ENCODE measurements around the gene CCDC8.
"Not testable (repeated sequence)": the region's sequence is repeated elsewhere in the genome, so short reads cannot be mapped to it uniquely, and the experiment has no call there.

The CCDC8 gene

GRCh38 chr19:46427518-46428045 lies 14.2 kb upstream of the CCDC8 start:
- no peak for DNase-seq

DNA sequence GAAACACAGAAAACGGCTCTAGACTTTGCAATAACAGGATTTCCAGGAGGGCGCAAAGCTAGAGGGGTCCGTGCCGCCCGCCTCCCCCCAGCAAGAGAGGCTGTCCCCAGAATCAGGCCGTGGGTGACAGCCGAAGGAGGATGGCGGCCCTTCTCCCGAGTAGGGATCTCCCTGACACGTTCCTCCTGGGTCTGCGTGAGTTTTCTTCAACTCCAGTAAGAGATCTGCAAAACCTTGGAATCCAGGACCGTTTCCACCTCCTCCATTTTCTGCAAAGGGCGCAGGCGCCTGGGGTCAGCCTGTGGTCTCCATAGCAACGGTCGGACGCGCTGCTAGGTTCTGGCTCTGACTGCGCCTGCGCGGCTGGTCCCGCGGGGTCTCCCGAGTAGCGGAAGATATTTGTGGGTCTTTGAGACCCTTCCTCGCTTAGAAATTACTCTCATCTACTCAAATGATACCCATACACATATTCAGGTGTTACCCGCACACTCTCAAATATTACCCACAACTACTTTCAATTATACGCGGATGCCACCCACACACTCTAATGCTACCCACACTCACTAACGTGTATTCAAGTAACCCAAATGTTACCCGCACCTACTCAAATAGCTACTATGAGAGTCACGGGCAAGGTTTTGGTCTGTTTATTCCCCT lies 13.3 kb upstream of the CCDC8 start:
- DNase-seq, result peak; percentile 70

DNA sequence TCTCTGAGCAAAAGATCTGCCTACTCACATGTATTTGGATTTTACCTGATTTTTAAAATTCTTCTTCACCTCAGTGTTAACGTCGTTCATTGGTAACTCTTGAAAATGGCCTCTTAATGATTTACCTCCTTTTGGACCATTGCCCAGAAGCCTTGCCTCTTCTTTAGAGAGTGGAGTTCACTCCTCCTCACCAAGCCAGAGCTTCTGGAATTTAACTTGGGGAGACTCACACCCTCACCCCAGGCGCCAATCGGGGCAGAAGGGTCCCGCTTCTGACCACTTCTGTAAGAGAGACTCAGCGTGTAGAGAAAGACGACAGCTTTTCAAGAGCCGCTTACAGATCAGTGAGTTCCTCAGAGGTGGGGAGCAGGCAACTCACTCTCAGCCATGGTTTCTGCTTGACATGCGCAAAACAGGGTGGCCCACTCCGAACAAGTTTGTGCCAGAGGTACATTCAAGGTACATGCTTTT lies 12.7 kb upstream of the CCDC8 start:
- DNase-seq, result no peak

DNA sequence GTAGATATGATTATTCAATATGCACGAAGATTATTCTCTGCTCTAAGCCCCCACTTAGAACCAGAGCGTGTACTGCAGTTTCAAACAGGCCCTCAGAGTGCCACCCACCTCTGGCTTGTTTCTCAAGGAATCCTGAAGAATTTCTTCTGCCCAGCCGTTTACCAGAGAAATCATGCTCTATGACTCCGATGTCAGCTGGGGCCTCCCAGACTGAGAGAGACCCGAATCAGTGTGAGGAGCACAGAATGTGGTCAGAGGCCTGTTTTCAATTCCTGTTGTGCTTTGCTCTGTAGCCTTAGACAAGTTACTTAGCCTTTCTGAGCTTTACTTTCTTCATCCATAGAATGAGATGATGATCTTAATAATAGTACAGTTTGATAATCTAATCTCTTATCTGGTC lies 9.8 kb upstream of the CCDC8 start:
- DNase-seq, result no peak

DNA sequence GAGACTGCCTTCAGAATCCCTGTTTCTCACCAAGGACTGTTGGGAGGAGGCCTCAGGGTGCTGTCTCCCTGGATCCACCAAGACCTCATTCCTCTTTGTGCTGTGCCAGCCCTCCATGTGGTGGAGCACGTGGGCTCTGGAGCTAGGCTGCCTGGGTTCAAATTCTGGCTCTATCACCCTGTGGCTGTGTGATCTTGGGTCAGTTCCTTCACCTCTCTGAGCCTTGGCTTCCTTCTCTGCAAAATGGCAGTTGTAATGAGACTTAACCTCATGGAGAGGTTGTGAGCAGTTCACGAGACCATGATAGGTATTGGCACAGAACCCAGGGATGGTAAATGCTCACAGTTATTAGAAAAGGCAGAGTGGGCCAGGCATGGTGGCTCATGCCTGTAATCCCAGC lies 9.0 kb upstream of the CCDC8 start:
- DNase-seq, result no peak

GRCh38 chr19:46420056-46420455 lies 6.7 kb upstream of the CCDC8 start:
- no peak for DNase-seq

DNA sequence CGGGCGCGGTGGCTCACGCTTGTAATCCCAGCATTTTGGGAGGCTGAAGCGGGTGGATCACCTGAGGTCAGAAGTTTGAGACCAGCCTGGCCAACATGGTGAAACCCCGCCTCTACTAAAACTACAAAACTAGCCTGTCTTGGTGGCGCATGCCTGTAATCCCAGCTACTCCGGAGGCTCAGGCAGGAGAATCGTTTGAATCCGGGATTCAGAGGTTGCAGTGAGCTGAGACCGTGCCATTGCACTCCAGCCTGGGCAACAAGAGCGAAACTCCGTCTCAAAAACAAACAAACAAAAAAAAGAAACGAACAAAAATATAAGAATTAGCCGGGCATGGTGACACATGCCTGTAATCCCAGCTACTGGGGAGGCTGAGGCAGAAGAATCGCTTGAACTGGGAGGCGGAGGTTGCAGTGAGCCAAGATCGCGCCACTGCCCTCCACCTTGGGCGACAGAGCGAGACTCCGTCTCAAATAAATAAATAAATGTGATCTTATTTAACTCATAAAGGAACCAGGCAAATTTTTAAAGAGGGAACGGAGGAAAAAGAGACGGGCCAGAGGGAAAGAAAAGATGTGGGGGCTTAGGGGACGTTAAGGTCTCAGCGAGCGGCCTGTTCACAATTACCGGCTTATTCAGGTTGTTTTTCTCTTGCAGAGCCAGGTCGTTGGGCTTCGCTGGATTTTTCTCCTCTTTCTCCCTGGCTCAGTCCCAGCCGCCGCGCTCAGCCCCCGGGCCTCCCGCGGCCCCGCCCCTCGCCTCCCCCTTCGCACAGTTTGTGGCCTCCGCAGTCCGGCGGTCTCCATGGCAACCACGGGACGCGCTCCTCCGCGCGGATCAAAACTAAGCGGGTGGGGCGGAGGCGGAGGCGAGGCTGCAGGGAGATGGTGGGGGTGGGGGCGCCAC lies 2.7 kb upstream of the CCDC8 start:
- DNase-seq, result peak; percentile 65

DNA sequence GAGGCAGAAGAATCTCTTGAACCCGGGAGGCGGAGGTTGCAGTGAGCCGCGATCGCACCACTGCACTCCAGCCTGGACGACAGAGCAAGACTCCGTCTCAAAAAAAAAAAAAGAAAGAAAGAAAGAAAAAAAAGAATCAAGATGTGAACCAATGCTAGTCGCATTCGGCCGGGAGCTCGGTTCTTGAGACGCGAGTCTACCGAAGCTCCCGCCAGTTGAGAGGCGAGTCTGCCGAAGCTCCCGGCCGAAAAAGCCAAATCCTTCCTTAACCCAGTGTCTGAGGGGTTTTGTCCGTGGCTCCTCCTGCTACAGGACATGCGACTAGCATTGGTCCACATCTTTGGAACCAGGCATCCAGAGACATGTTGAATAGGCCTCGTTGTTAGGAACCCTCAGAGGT lies 1.5 kb upstream of the CCDC8 start:
- not testable (repeated sequence) for DNase-seq

DNA sequence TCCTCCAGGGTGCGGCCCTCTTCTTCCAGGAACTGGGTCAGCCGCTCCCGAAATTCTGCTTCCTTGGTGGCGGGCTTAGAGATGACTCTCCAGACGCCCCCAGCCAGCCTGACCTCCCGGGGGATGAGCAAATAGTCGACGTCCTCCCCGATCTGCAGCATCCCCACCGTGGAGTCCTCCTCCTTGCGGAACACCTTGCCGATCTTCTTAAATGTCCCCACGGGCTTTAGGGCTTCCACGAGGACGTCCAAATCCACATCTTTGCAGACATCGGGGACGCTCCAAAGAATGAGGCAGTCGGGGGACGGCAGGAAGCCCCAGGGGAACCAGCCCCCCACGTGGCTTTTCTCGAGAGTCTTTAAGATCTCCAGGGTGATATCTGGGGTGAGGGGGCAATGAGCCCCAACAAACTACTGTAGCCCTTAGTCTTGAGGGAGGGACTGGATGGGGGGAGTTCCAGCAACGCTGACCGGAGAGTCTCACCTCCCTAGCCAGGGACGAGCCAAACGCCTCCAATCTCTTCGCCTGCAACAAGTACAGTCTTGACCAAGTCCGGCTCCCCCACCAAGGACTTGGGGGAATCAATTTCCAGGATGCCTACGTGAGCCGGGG lies 608 bp downstream of the CCDC8 start:
- DNase-seq, result no peak

GRCh38 chr19:46411925-46412649 lies 1.3 kb downstream of the CCDC8 start:
- DNase-seq, result no peak

DNA sequence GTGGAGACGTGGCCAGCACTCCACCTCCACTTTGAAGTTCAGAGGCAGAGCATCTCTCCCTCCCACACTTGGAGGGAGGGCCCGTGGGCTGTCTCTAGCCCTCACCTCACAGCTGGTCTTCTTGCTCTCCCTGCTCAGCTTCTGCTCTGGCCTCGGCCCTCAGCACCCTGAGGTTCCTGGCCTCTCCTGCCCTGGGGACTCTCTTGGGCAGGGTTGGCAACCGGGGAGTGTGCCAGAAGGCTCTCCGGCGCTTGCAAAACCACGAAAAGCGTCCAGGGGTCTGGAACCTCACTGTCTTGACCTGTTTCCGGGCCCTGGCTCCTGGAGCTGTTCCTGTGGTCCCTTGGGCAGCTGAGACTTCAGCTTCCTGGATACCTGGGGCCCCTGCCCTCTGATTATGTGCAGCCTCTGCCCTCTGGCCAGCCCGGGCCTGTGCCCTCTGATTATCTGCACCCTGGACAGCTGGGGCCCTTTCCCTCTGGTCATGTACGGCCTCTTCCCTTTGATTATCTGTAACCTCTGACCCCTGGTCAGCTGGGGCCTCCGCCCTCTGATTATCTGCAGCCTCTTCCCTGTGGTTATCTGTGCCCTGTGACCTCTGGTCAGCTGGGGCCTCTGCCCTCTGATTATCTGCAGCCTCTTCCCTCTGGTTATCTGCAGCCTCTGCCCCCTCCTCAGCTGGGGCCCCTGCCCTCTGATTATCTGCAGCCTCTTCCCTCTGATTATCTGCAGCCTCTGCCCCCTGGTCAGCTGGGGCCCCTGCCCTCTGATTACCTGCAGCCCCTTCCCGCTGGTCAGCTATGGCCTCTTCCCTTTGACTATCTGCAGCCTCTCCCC lies 2.1 kb downstream of the CCDC8 start:
- DNase-seq, result no peak

- DNase-seq, result no peak
These were observed 2.9 kb downstream of the CCDC8 start for GRCh38 chr19:46410205-46411087.

DNA sequence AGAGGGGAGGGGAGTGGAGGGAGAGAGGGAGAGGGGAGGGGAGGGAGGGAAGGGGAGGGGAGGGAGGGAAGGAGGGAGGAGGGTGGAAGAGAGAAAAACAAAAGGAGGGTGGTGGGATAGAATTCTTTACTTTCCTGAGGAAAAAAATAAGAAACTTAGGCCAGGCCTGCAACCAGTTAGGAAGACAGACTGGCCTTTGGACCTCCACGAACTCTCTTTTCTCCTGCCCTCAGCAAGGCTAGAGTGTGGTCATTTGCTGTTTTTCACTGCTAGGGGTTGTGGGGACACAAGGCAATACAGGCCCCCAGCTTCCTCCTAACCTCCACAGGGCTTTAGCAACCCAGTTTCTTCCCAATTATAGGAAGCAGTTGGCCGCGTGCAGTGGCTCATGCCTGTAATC lies 4.2 kb downstream of the CCDC8 start:
- DNase-seq, result no peak

DNA sequence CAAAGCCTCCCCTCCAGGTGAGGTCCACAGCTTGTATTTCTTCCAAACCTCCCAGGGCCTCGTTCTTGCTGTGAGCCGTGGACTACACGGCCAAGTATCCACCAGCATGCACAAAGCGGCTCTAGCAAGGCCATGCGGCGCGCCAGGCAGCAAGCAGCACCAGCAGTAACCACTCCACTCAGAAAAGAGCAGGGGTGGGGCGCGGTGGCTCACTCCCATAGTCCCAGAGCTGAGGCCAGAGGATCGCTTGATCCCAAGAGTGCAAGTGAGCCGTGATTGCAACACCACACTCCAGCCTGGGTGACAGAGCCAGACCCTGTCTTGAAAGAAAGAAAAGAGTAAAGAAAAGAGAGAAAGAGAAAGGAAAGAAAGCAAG lies 4.7 kb downstream of the CCDC8 start:
- no peak for DNase-seq

DNA sequence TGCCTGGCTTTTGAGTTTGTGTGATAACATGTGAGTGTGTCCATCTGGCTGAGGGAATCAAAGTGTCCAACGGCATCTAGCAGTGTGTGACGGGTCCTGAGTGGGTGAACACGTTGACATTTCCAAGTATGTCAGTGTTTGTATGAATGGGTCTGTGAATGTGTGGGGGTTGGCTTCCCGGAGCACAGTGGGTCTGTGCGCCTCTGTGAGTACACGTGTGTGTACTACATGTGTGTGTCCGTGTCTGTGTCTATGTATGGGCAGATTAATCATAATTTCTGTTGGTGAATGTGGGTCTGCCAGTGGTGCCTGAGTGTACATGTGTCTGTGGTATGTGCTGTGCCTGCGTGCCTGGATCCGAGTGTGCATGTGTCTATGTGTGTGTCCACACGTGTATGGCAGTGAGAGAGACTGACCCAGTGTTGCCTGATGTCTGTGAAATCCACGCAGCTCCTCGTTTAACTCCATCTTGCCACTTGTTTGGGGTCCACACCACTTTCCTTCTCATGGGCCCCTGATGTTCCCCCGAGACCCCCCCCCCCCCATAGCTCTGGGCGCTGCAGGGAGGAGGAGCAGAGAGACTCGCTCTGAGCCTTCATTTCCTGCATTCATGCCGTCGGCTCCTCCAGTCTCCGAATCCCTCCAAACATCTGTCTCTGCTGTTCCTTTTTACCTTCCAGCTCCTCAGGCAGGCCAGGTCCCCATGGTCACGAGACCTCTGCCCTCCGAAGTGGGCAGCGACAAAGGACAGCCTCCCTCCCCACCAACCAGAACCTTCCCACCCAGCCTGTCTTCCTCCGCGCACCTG lies 5.3 kb downstream of the CCDC8 start:
- DNase-seq, result no peak

GRCh38 chr19:46406976-46407375 lies 6.4 kb downstream of the CCDC8 start:
- no peak for DNase-seq

DNA sequence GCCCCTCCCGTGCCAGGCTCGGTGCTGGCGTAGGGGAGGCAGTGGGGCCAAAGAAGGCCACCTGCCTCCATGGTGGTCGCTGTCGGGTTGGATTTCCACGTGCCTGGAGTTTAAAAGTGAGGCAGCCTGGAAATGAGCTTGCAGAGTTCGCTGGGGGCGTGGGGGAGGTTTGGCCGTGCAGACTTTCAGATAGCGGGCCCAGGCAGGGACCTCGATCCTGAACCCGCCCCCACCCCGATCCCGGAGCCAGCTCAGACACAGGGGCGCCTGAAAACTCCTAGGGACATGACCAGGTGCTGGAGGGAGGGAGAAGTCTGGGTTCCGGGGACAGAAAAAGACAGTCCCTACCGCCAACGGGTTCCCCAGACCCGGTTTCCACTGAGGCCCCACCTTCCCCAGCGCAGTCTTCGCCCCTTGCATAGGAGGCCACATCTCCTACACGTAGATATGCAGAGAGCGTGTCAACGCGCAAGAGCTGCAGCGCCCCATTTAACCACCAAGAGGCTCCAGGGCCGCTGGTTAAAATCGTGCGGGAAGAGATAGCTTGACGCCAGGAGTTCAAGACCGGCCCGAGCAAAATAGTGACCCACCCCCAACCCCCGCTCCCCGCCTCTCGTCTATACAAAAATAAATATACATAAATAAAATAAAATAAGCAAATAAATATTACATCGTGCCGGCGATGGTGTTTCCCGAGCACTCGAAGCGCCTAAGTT lies 8.5 kb downstream of the CCDC8 start:
- no peak for DNase-seq

DNA sequence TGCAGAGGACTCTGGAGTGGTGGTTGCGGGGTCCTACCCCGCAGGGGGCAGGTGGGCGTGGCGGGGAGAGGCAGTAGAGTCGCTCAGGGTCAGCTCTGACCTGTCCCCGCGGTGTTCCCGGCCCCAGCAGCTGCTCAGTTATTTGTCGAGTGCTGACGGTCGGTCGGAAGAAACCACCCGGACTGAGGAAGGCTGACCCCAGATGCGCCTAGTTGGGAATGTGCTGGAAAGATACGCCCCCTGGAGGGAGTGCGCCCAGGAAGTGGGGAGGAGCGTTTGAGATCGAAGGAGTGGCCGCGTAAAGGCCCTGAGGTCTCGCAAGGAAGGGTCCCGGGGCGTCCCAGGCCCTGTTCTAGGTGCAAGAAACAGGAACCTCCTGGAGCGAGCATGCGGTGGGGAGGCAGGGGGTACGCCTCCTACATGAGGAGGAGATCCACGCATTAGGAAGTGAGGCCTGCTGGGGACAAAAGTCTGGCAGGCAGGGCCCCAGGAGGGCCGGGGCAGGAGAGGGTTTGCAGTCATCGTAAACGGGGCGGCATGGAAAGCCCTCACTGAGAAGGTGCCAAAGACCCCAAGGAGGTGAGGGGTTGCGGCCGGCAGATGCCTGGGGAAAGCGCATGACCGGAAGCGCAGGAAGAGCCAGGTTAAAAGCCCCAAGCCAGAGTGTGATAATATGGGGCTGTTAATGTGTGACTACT lies 9.2 kb downstream of the CCDC8 start:
- no peak for DNase-seq

- DNase-seq, result no peak
These were observed 10.6 kb downstream of the CCDC8 start for GRCh38 chr19:46402725-46403124.
